ENCODE measurements around the gene GOLGA5. TPM values are rescaled to one million over a fixed set of nuclear protein-coding genes. Genes with fewer than 3 reads are reported as not detected.

Gene GOLGA5
- total and polyA plus RNA-seq, 2 donors (not counting 3 experiments of a cell fraction or from before 2014, with no cell fraction given) = 16.3 to 28.9 TPM

DNA sequence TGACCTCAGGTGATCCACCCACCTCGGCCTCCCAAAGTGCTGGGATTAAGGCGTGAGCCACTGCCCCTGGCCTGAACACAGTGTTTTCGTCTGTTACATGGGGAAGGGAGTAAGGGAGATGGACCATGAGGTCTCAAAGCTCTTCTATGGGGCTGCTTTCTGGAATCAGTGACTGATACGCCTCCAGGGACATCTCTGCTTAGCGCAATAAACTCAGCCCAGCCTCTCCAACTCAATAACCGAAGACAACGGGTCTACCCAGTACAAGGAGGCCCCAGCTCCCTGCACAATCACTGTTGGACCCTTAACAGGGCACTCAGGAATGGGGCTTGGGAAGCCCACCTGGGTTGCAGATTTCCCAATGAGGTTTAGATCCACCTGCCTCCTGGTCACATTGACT lies 86.2 kb downstream of the GOLGA5 start:
- DNase-seq (ENCODE audit: low read depth, low spot score) (no peak), FAIRE-seq (no peak)
- Histone ChIP-seq H3K79me2 (ENCODE audit: control insufficient read depth, insufficient read depth, low read length) (no peaks in the 10 kb centered on the region), H3K27ac (ENCODE audit: insufficient read depth, low read depth, low read length) (no peak overlapping the region), H3K4me1 (ENCODE audit: control insufficient read depth, extremely low read depth, insufficient read depth, low read length) (no peaks in the 10 kb centered on the region), H3K4me2 (ENCODE audit: insufficient read depth, low read length) (no peak overlapping the region), H4K20me1 (replicated peaks; ENCODE audit: control insufficient read depth, extremely low read depth, insufficient read depth, low read length) (no peaks in the 10 kb centered on the region), H3K9ac (replicated peaks; ENCODE audit: extremely low read depth, insufficient read depth, low read length) (no peak overlapping the region), H3K9me3 (replicated peaks; ENCODE audit: control insufficient read depth, insufficient read depth, low read length) (no peaks in the 10 kb centered on the region), H2AFZ (ENCODE audit: low read depth, low read length) (no peak overlapping the region), H3K9me1 (replicated peaks; ENCODE audit: control insufficient read depth, extremely low read depth, insufficient read depth, low read length) (no peaks in the 10 kb centered on the region), H3K36me3 (ENCODE audit: control insufficient read depth in 2 of 2, extremely low read depth in 1 of 2, insufficient read depth in 2 of 2, low read length in 2 of 2) (no peaks in the 10 kb centered on the region), H3K27me3 (ENCODE audit: control insufficient read depth in 2 of 2, insufficient read depth in 2 of 2, low read length in 2 of 2) (peaks cover 0 to 6% of the 10 kb centered on the region in 2 experiments), H3K4me3 (replicated peaks in 1 of 3; ENCODE audit: insufficient read depth in 1 of 3, low read depth in 1 of 3, low read length in 3 of 3) (no peak overlapping the region)
- POLR2A ChIA-PET = no interaction called here
- TF ChIP-seq JUN (IDR thresholded peaks at IDR 0.05; ENCODE audit: borderline replicate concordance, insufficient read depth, insufficient read length, low read depth) (no peak), EZH2 (IDR thresholded peaks at IDR 0.05; ENCODE audit: borderline replicate concordance, low read depth, low read length, severe bottlenecking) (no peak), GATA2 (IDR thresholded peaks at IDR 0.05; ENCODE audit: insufficient read depth, insufficient read length, low read depth, low read length) (no peak), POLR2A (IDR thresholded peaks at IDR 0.05; ENCODE audit: low read depth, low read length) (no peak), MYC (IDR thresholded peaks at IDR 0.05; ENCODE audit: low read depth, low read length) (no peak), POLR2AphosphoS5 (IDR thresholded peaks at IDR 0.05; ENCODE audit: insufficient read depth, low read depth, low read length) (no peak), FOS (IDR thresholded peaks at IDR 0.05; ENCODE audit: borderline replicate concordance, insufficient read depth, low read length) (no peak)
- TF ChIP-seq, protein P1, sequence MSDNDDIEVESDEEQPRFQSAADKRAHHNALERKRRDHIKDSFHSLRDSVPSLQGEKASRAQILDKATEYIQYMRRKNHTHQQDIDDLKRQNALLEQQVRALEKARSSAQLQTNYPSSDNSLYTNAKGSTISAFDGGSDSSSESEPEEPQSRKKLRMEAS (IDR thresholded peaks at IDR 0.05; ENCODE audit: insufficient read depth, insufficient read length) = no peak
- TF ChIP-seq, protein P2, sequence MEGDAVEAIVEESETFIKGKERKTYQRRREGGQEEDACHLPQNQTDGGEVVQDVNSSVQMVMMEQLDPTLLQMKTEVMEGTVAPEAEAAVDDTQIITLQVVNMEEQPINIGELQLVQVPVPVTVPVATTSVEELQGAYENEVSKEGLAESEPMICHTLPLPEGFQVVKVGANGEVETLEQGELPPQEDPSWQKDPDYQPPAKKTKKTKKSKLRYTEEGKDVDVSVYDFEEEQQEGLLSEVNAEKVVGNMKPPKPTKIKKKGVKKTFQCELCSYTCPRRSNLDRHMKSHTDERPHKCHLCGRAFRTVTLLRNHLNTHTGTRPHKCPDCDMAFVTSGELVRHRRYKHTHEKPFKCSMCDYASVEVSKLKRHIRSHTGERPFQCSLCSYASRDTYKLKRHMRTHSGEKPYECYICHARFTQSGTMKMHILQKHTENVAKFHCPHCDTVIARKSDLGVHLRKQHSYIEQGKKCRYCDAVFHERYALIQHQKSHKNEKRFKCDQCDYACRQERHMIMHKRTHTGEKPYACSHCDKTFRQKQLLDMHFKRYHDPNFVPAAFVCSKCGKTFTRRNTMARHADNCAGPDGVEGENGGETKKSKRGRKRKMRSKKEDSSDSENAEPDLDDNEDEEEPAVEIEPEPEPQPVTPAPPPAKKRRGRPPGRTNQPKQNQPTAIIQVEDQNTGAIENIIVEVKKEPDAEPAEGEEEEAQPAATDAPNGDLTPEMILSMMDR (IDR thresholded peaks at IDR 0.05; ENCODE audit: extremely low read depth in 1 of 2, insufficient read depth in 1 of 2, low read depth in 1 of 2, low read length in 2 of 2) = no peak
- intact Hi-C loops (cut with micrococcal nuclease) (loop anchor here (2.0 kb wide), 1 partner anchor 258 kb away; no protein-coding TSS in a partner anchor), dilution Hi-C loops (cut with MboI; ENCODE audit: extremely low pct_ligation_motif_present, low sequenced_read_pairs) (no loop called here)
- CTCF ChIA-PET = interaction anchor here (0.9 to 1.8 kb wide), 5 partner anchors 41 to 252 kb away, joined by 4 to 11 read pairs (median 6); no protein-coding TSS in a partner anchor
- BruUV-seq (replicated peaks) = no TSS peak

Data from endothelial cell of umbilical vein (primary cell).